Measurements from ENCODE around the gene SESN2. TPM values are rescaled to one million over a fixed set of nuclear protein-coding genes. Genes with fewer than 3 reads are reported as not detected.

Gene SESN2
- total and polyA plus RNA-seq, 9 donors, result 2.6 to 5.0 (median 3.6) TPM

GRCh38 chr1:28236656-28237322 lies 22.5 kb upstream of the SESN2 start:
- peak overlapping the region; percentile 83 for H3K27ac ChIP-seq (ENCODE audit: low read length)
- no peak for DNase-seq
- H3K36me3 ChIP-seq (ENCODE audit: control insufficient read depth, insufficient read depth, low read length), result peaks cover 6% of the 10 kb centered on the region
- peaks cover 21% of the 10 kb centered on the region for H3K4me1 ChIP-seq (ENCODE audit: control insufficient read depth, insufficient read depth, low read length)
- H3K9me3 ChIP-seq (replicated peaks; ENCODE audit: control insufficient read depth, low read depth, low read length), result no peaks in the 10 kb centered on the region
- no peaks in the 10 kb centered on the region for H3K27me3 ChIP-seq (ENCODE audit: control insufficient read depth, insufficient read depth, low read length)
- 0% methylated on average over 13 of the region's 20 CpGs for WGBS (ENCODE audit: insufficient coverage)
- peak overlapping the region; percentile 76 for H3K4me3 ChIP-seq (ENCODE audit: low read length)

- no peak for DNase-seq
- no peaks in the 10 kb centered on the region for H3K27me3 ChIP-seq (ENCODE audit: control insufficient read depth, insufficient read depth, low read length)
- H3K9me3 ChIP-seq (replicated peaks; ENCODE audit: control insufficient read depth, low read depth, low read length), result no peaks in the 10 kb centered on the region
- WGBS (ENCODE audit: insufficient coverage), result 100% methylated on average over 1 of the region's 2 CpGs
- H3K27ac ChIP-seq (ENCODE audit: low read length), result no peak overlapping the region
- H3K36me3 ChIP-seq (ENCODE audit: control insufficient read depth, insufficient read depth, low read length), result peaks cover 12% of the 10 kb centered on the region
- H3K4me3 ChIP-seq (ENCODE audit: low read length), result no peak overlapping the region
- H3K4me1 ChIP-seq (ENCODE audit: control insufficient read depth, insufficient read depth, low read length), result peaks cover 13% of the 10 kb centered on the region
Measured at GRCh38 chr1:28239004-28239403, 20.3 kb upstream of the SESN2 start.

- Histone ChIP-seq H3K9me3 (replicated peaks; ENCODE audit: control insufficient read depth, low read depth, low read length) (no peaks in the 10 kb centered on the region), H3K4me1 (ENCODE audit: control insufficient read depth, insufficient read depth, low read length) (peaks cover 16% of the 10 kb centered on the region), H3K27me3 (ENCODE audit: control insufficient read depth, insufficient read depth, low read length) (no peaks in the 10 kb centered on the region), H3K4me3 (ENCODE audit: low read length) (no peak overlapping the region), H3K27ac (ENCODE audit: low read length) (no peak overlapping the region), H3K36me3 (ENCODE audit: control insufficient read depth, insufficient read depth, low read length) (peaks cover 12% of the 10 kb centered on the region)
- DNase-seq, result no peak
- WGBS (ENCODE audit: insufficient coverage), result 96% methylated on average over 4 of the region's 4 CpGs
Measured at GRCh38 chr1:28240024-28240423, 19.3 kb upstream of the SESN2 start.

GRCh38 chr1:28241638-28242241 lies 17.6 kb upstream of the SESN2 start:
- DNase-seq, result no peak
- H3K4me3 ChIP-seq (ENCODE audit: low read length), result no peak overlapping the region
- no peaks in the 10 kb centered on the region for H3K27me3 ChIP-seq (ENCODE audit: control insufficient read depth, insufficient read depth, low read length)
- peaks cover 12% of the 10 kb centered on the region for H3K36me3 ChIP-seq (ENCODE audit: control insufficient read depth, insufficient read depth, low read length)
- 92% methylated on average over 7 of the region's 10 CpGs for WGBS (ENCODE audit: insufficient coverage)
- no peaks in the 10 kb centered on the region for H3K9me3 ChIP-seq (replicated peaks; ENCODE audit: control insufficient read depth, low read depth, low read length)
- no peak overlapping the region for H3K27ac ChIP-seq (ENCODE audit: low read length)
- H3K4me1 ChIP-seq (ENCODE audit: control insufficient read depth, insufficient read depth, low read length), result peaks cover 9% of the 10 kb centered on the region

- Histone ChIP-seq H3K4me1 (ENCODE audit: control insufficient read depth, insufficient read depth, low read length) (peaks cover 16% of the 10 kb centered on the region), H3K4me3 (ENCODE audit: low read length) (no peak overlapping the region), H3K9me3 (replicated peaks; ENCODE audit: control insufficient read depth, low read depth, low read length) (no peaks in the 10 kb centered on the region), H3K36me3 (ENCODE audit: control insufficient read depth, insufficient read depth, low read length) (peaks cover 6% of the 10 kb centered on the region), H3K27me3 (ENCODE audit: control insufficient read depth, insufficient read depth, low read length) (no peaks in the 10 kb centered on the region), H3K27ac (ENCODE audit: low read length) (no peak overlapping the region)
- no CpG with 5 or more reads among the region's 2 CpGs for WGBS (ENCODE audit: insufficient coverage)
- no peak for DNase-seq
Measured at GRCh38 chr1:28243685-28244311, 15.5 kb upstream of the SESN2 start.

GRCh38 chr1:28244549-28245251 lies 14.6 kb upstream of the SESN2 start:
- H3K27ac ChIP-seq (ENCODE audit: low read length), result peak overlapping the region; percentile 40
- H3K9me3 ChIP-seq (replicated peaks; ENCODE audit: control insufficient read depth, low read depth, low read length), result no peaks in the 10 kb centered on the region
- peaks cover 6% of the 10 kb centered on the region for H3K36me3 ChIP-seq (ENCODE audit: control insufficient read depth, insufficient read depth, low read length)
- WGBS (ENCODE audit: insufficient coverage), result 93% methylated on average over 7 of the region's 13 CpGs
- H3K27me3 ChIP-seq (ENCODE audit: control insufficient read depth, insufficient read depth, low read length), result no peaks in the 10 kb centered on the region
- no peak overlapping the region for H3K4me3 ChIP-seq (ENCODE audit: low read length)
- peak; percentile 27 for DNase-seq
- peaks cover 18% of the 10 kb centered on the region for H3K4me1 ChIP-seq (ENCODE audit: control insufficient read depth, insufficient read depth, low read length)

- Histone ChIP-seq H3K36me3 (ENCODE audit: control insufficient read depth, insufficient read depth, low read length) (peaks cover 6% of the 10 kb centered on the region), H3K4me1 (ENCODE audit: control insufficient read depth, insufficient read depth, low read length) (peaks cover 18% of the 10 kb centered on the region)
- DNase-seq, result peak; percentile 68
Measured at GRCh38 chr1:28246427-28246832, 12.9 kb upstream of the SESN2 start.

GRCh38 chr1:28247612-28248272 lies 11.6 kb upstream of the SESN2 start:
- H3K4me1 ChIP-seq (ENCODE audit: control insufficient read depth, insufficient read depth, low read length), result peaks cover 18% of the 10 kb centered on the region
- no peaks in the 10 kb centered on the region for H3K9me3 ChIP-seq (replicated peaks; ENCODE audit: control insufficient read depth, low read depth, low read length)
- DNase-seq, result peak; percentile 33
- no peaks in the 10 kb centered on the region for H3K27me3 ChIP-seq (ENCODE audit: control insufficient read depth, insufficient read depth, low read length)
- peak overlapping the region; percentile 70 for H3K4me3 ChIP-seq (ENCODE audit: low read length)
- peak overlapping the region; percentile 91 for H3K27ac ChIP-seq (ENCODE audit: low read length)
- peaks cover 3% of the 10 kb centered on the region for H3K36me3 ChIP-seq (ENCODE audit: control insufficient read depth, insufficient read depth, low read length)
- 68% methylated on average over 5 of the region's 11 CpGs for WGBS (ENCODE audit: insufficient coverage)

More at GRCh38 chr1:28246427-28246832, 12.9 kb upstream of the SESN2 start:
- Histone ChIP-seq H3K27ac (ENCODE audit: low read length) (peak overlapping the region; percentile 94), H3K9me3 (replicated peaks; ENCODE audit: control insufficient read depth, low read depth, low read length) (no peaks in the 10 kb centered on the region), H3K4me3 (ENCODE audit: low read length) (peak overlapping the region; percentile 70), H3K27me3 (ENCODE audit: control insufficient read depth, insufficient read depth, low read length) (no peaks in the 10 kb centered on the region)
- no CpG with 5 or more reads among the region's 11 CpGs for WGBS (ENCODE audit: insufficient coverage)

GRCh38 chr1:28248273-28249012 lies 10.9 kb upstream of the SESN2 start:
- peak; percentile 85 for DNase-seq
- Histone ChIP-seq H3K4me3 (ENCODE audit: low read length) (no peak overlapping the region), H3K9me3 (replicated peaks; ENCODE audit: control insufficient read depth, low read depth, low read length) (no peaks in the 10 kb centered on the region), H3K27me3 (ENCODE audit: control insufficient read depth, insufficient read depth, low read length) (no peaks in the 10 kb centered on the region), H3K4me1 (ENCODE audit: control insufficient read depth, insufficient read depth, low read length) (peaks cover 18% of the 10 kb centered on the region), H3K36me3 (ENCODE audit: control insufficient read depth, insufficient read depth, low read length) (no peaks in the 10 kb centered on the region), H3K27ac (ENCODE audit: low read length) (peak overlapping the region; percentile 91)
- 0% methylated on average over 3 of the region's 12 CpGs for WGBS (ENCODE audit: insufficient coverage)

Measured in muscle of leg (tissue), 11 donors.